ENCODE results near the gene MUC2. TPM values are rescaled to one million over a fixed set of nuclear protein-coding genes. Genes with fewer than 3 reads are reported as not detected.

Gene MUC2
- total RNA-seq, 1 experiment from 2014 or later, result 0.47 TPM

GRCh38 chr11:1119604-1120146 is 45.0 kb downstream of the MUC2 start (continued):
- TF ChIP-seq CTCF (IDR thresholded peaks at IDR 0.05 in 2 of 3, conservative IDR thresholded peaks at IDR 0.05 in 1 of 3; ENCODE audit: borderline replicate concordance in 1 of 3, insufficient read depth in 1 of 3, low read depth in 2 of 3, low read length in 2 of 3) (no peak), POLR2A (IDR thresholded peaks at IDR 0.05; ENCODE audit: borderline replicate concordance, extremely low read depth, insufficient read depth, insufficient read length) (no peak), RAD21 (IDR thresholded peaks at IDR 0.05; ENCODE audit: low read depth) (no peak)

GRCh38 chr11:1120532-1121330 is 46.1 kb downstream of the MUC2 start:
- no peaks in the 10 kb centered on the region for H3K4me1 ChIP-seq (ENCODE audit: control insufficient read depth in 1 of 2, insufficient read depth in 2 of 2, low read length in 2 of 2)
- H3K9me3 ChIP-seq (ENCODE audit: control insufficient read depth in 1 of 2, insufficient read depth in 1 of 2, low read depth in 1 of 2, low read length in 2 of 2), result no peaks in the 10 kb centered on the region
- RAD21 ChIA-PET (ENCODE audit: low non-redundant PET in 1 of 2, low total read pairs in 2 of 2, uncharacterized antibody in 2 of 2, unreplicated experiment in 2 of 2), result no interaction called here
- intact Hi-C loops (cut with micrococcal nuclease), result no loop called here
- no peak for ATAC-seq
- H4K20me1 ChIP-seq (ENCODE audit: insufficient read depth), result no peaks in the 10 kb centered on the region
- no peaks in the 10 kb centered on the region for H3K79me2 ChIP-seq (ENCODE audit: insufficient read depth, low read length)
- H3K36me3 ChIP-seq (ENCODE audit: control insufficient read depth in 1 of 2, insufficient read depth in 2 of 2, low read length in 2 of 2), result no peaks in the 10 kb centered on the region
- H3K27me3 ChIP-seq (ENCODE audit: insufficient read depth, low read length), result peaks cover 11% of the 10 kb centered on the region
- no peak overlapping the region for H3K4me2 ChIP-seq (ENCODE audit: low read length)
- H3K4me3 ChIP-seq (replicated peaks in 1 of 2; ENCODE audit: low read depth in 1 of 2, low read length in 2 of 2), result no peak overlapping the region
- POLR2A ChIA-PET, result no interaction called here
- H3K9ac ChIP-seq (ENCODE audit: low read length), result no peak overlapping the region
- TF ChIP-seq TCF7L2 (IDR thresholded peaks at IDR 0.05; ENCODE audit: borderline replicate concordance, extremely low read depth, insufficient read depth, insufficient read length), result no peak
- TF ChIP-seq CBX3 (IDR thresholded peaks at IDR 0.05; ENCODE audit: low read depth), result no peak
- no peak for TF ChIP-seq EGR1 (IDR thresholded peaks at IDR 0.05; ENCODE audit: low read depth)
- no peak for TF ChIP-seq SP1 (IDR thresholded peaks at IDR 0.05; ENCODE audit: low read depth)
- TF ChIP-seq CEBPB (IDR thresholded peaks at IDR 0.05; ENCODE audit: low read depth), result no peak
- no peak for TF ChIP-seq JUND (IDR thresholded peaks at IDR 0.05)
- TF ChIP-seq POLR2A (IDR thresholded peaks at IDR 0.05; ENCODE audit: borderline replicate concordance, extremely low read depth, insufficient read depth, insufficient read length), result no peak
- TF ChIP-seq YY1 (IDR thresholded peaks at IDR 0.05; ENCODE audit: extremely low read depth, insufficient replicate concordance, low read depth, low read length), result no peak
- no peak for TF ChIP-seq ZNF274 (IDR thresholded peaks at IDR 0.05; ENCODE audit: low read depth, low read length)
- TF ChIP-seq RAD21 (IDR thresholded peaks at IDR 0.05; ENCODE audit: low read depth), result no peak
- no peak for TF ChIP-seq FOSL1 (IDR thresholded peaks at IDR 0.05; ENCODE audit: low read depth)
- TF ChIP-seq MAX (IDR thresholded peaks at IDR 0.05), result no peak
- TF ChIP-seq SIN3A (IDR thresholded peaks at IDR 0.05; ENCODE audit: low read depth), result no peak
- H2AFZ ChIP-seq (ENCODE audit: low read depth, low read length, poor library complexity, severe bottlenecking), result no peak overlapping the region
- CTCF ChIA-PET, result no interaction called here
- H3K27ac ChIP-seq (ENCODE audit: low read depth, low read length), result no peak overlapping the region
- DNase-seq (ENCODE audit: low read depth, low spot score), result no peak
- BruUV-seq (replicated peaks), result no TSS peak
- H3K9me2 ChIP-seq (ENCODE audit: insufficient read depth), result no peaks in the 10 kb centered on the region
